NCI-H460 (cell line): Measurements from ENCODE around the gene CD8A. TPM values are rescaled to one million over a fixed set of nuclear protein-coding genes. Genes with fewer than 3 reads are reported as not detected.

Experiments used
- DNase-seq: peaks from one replicate; pipeline ENCODE4 v3.0.0-alpha.2; 2016; ENCODE audit warnings: low read depth; ENCODE audit errors: extremely low read depth
- total RNA-seq: library from RNA; depleted of rRNA; stranded (reverse); fragments of >200 nt; shearing (Covaris generic); gene quantifications from 2 replicates; pipeline ENCODE4 v1.2.3, GENCODE V29; 2014

The CD8A gene
- total RNA-seq, 1 experiment from 2014 or later: 0.12 TPM

GRCh38 chr2:86781363-86781762 lies 9.3 kb downstream of the CD8A start:
- no peak for DNase-seq

GRCh38 chr2:86779971-86780370 lies 10.7 kb downstream of the CD8A start:
- DNase-seq: no peak

DNA sequence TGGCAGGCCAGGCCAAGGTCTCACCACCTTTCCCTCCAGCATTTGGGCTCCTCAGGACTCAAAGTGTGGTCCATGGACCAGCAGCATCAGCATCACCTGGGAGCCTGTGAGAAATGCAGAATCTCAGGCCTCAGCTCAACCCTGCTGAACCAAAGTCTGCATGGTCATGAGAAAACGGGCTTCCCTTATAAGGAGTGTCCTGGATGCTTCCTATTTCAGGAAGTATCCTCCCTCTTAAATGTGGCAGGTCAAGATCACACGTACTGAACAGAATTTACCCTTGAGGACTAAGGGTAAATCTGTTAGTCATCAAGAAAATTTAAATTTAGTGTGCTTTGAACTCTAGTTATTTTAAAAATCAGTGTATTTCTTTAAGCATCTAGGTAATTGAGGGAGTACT lies 11.8 kb downstream of the CD8A start:
- DNase-seq: no peak

DNA sequence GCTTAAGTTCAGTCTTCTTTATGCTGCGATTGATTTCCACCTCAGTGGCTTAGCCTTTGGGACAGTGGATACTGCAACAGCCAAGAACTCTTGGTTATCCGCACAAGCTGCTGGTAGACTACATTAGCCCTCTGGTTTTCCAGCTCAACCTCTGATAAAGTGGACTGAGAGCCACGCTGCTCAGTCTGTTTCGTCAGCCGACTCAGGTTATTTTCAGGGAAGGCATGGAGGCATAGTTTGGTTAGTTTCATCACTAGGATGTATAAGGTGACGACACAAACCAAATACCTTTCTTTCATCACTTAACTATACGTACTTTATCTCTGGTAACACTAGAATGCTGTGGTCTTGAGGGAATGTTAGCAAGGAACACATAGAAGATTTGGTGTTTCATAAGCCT lies 14.2 kb downstream of the CD8A start:
- no peak for DNase-seq

DNA sequence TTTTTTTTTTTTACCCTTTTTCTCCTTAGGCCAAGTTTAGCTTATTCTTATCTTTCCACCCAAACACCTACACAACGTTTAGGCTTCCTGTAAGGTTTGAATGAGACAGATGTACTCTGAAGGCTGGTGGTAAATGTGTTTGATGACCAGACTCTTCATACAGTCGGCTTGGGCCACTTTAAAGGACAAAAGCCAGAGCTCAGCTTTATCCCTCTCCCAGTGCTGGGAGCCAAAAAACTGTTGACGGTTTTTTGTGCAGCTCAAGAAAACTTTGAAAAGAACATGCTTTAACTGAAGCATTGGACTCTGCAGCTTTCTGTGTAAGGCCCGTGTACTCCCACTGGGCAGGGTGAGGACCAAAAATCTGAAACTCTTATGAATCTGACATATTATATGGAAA lies 15.4 kb downstream of the CD8A start:
- no peak for DNase-seq

DNA sequence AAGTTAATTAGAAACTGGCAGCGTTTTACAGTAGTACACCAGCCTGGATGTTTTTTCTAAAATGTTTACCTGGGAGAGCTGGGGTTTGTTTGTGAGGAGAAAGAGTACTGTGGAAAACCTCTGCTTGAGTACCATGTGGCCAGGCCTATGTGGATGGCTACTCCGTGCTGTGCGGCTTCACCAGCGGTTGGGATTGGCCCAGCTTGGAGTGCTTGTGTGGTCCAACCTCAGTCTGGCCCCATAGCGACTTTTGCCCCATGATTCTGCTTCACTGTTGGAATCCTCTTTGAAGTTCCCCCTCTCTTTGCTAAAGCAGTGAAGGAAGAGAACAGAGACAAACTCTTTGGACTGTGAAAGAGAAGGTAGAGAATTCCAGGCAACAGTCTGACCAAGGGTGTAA lies 15.9 kb downstream of the CD8A start:
- DNase-seq: no peak

- no peak for DNase-seq
These were observed 18.1 kb downstream of the CD8A start for GRCh38 chr2:86772611-86773010.

DNA sequence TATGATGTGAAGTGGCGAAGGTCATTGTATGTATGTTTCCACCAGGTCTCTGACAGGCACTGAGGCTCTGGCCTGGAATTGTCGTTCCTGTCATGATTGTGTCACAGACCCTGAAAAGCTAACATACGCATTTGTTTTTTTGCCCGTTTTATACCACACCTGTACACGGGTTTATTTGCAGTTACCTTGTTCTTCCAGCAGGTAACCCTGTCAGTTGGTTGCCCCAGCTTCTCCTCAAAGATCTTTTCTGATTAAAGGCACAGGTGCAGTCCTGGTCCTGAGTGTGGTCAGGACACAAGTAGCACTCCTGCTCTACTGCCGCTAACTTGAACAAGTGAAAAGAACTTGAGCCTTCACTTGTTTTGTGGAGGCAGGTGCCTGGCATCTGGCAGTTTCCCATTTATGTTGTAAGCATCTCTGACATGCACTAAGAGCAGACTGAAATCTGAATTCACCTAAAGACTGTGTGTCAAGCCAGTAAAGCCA lies 19.9 kb downstream of the CD8A start:
- DNase-seq: no peak

DNA sequence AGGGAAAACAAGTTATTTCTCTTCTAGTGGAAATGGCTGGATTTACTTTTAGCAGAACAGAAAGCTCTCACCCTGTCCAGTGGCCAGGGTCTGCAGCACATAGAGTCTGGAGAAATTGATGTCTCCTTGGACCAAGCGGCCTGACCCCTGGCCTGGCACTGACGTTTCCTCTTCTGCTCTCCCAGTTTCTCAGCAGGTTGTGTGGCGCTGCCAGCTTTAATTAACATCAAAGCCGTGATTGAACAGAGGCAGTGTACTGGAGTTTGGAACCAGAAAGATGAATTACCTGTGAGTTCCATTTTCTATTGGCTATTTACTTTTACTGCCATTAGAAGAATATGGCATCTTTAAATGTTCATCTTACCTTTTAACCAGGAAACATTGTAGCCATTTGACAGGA lies 20.9 kb downstream of the CD8A start:
- DNase-seq: no peak

DNA sequence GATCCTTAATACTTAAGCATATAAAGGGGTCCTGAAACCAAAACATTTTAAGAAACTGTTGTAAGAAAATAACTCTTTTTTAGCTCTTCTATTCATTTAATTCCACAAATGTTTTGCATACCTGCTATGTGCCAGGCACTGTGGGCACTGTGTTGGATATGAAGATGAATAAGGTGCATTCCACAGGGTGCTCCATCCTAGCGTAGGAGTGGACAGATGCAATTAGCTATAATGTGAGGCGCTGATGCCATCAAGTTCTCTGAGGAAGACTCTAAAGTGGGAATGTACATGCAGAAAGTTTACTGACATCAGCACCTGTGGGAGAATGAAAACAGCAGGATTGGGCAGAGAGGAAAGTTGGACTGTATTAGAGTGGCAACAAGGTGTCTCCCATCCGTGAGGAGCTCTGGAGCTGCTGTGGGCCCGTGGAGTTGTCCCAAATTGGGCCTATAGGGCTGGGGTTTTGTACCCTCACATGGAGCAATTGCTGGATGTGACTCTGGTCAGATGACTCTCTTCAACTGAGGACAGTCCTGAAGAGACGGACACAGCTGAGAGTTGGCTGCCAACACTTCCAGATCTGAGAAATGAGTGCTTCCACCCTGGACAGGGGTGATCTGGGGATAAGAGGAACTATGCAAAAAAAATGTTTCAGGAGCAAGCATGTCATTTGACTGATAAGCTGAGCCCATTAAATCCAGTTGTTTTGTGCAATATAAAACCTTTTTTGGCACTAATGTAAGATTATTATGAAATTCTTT lies 22.3 kb downstream of the CD8A start:
- no peak for DNase-seq

DNA sequence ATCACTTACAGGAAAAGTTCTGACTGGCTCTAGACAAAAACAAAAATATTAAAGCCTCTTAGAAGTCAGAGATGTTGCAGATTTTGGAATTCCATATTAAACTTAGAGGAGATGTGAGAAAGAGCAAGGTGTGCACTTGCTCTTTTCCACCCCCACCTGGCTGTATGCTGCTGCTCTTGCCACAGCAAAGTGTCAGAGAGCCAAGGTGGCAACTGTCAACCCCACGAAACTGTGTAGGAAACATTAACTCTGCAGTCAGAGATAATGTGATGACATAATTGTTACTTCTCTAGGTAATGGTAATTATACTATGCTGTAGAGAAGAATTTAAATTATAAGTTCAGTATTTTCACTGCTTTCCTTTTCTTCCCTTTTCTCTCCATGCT lies 25.4 kb downstream of the CD8A start:
- DNase-seq: no peak

GRCh38 chr2:86764661-86765309 lies 25.9 kb downstream of the CD8A start:
- peak; percentile 31 for DNase-seq

- DNase-seq: no peak
These were observed 30.3 kb downstream of the CD8A start for GRCh38 chr2:86760371-86760770.

DNA sequence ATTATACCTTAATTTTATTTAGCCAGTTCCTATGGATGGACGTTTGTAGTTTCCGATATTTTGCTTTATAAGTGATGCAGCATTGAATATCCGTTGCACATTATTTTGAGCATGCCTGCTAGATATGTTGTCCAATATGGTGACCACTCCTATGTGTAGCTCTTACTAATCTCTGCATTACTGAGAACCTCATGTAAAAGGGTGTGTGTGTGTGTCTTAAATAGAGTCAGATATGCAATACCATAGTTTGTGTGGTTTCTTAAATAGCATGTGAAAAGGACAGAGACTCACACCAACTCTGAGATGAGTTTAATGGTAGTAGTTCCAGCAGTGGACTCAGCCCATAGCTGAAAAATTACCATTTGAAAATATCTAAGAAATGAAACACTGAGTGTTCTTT lies 32.3 kb downstream of the CD8A start:
- DNase-seq: no peak

DNA sequence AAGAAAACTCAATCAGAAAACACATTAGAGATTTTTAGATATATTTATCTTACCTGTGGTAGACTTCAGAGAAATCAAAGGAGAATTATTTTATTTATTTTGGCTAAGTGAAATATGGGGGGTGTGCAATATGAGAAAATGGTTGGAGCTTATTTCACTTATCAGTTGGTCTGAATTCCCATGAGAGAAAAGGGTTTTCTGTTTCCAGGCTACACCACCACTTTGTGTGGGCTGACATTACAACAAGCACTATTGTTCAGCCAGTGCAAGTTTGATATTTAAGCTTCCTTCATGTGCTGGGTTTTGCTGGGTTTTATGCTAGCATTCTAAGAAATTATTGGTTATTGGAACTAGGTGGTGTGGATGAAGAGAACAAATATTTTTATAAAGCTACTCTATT lies 37.1 kb downstream of the CD8A start:
- DNase-seq: no peak

DNA sequence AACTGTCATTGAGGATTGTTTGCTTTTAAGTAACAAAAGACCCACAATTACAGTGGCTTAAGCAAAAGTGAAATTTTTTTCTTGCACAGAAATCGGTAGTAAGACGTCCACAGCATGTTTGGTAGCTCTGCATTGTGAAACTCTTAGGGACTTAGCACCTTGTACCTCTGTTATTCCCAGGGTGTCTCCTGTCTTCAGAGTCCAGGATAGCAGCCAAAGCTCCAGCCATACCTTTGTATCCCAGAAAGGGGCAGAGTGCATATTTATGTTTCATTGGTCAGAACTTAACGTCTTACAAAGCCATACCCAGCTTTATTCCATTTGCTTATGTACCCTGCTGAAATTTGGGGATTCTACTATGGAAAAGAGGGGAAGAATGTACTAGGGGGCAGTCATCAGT lies 37.8 kb downstream of the CD8A start:
- DNase-seq: no peak

- no peak for DNase-seq
These were observed 38.9 kb downstream of the CD8A start for GRCh38 chr2:86751778-86752177.

DNA sequence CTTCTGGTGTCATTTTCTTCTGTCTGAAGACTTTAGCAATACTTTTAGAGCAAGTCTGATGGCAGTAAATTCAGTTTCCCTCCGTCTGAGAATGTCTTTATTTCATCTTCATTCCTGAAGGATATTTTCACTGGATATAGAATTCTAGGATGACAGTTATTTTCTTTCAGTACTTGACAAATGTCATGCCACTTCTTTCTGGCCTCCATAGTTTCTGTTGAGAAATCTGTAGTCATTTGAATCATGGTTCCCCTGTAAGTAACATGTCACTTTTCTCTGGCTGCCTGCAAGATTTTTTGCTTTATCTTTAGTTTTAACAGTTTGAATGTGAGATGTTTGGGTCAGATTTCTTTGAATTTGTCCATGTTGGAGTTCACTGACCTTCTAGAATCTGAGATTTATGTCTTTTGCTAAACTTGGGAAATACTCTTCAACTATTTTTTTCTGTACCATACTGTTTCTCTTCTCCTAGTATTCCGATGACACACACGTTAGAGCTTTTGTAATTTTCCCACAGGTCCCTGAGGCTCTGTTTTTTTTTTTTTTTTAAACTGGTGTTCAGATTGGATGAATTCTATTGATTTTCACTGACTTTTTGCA lies 40.4 kb downstream of the CD8A start:
- DNase-seq: no peak

DNA sequence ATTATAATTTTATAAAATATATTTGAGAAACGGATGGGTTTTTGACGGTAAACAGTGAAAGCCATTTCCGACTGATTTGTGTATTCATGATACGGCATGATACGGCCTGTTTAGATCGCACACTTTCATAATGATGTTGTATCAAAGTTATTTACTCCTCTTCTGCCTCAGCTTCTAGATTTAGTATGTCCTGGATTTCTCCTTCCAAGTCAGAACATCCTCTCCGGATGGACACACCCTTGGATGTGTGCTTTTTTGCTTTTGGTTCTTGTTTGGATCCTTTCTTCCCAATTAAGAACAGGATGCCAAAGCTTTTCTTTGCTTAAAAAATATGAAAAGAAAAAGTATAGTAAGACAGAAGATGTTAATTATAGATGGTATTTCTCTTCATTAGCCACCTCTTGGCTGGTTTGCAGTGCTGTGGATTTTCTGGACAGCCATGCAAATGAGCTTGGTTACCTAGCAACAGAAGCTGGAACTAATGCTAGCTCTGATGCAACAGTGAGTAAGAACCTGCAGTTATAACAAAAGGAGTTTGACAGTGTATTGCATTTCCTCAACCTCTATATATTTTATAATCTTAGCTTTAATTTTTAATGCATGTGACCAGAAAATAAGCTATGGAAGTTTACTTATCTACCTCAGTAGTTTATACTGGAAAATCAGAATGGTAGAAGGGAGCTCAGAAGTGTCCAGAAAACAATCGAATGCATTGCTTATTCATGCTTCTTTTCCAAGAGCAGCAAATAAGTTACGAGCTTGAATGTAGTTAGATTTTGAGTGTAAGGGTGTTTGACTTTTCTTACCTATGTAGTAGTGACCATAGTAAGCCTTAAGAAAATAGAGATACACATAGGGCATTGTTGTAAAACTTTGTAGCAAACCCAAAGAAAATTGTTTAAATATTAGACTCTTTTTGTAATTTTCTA lies 42.7 kb downstream of the CD8A start:
- DNase-seq: peak; percentile 63

DNA sequence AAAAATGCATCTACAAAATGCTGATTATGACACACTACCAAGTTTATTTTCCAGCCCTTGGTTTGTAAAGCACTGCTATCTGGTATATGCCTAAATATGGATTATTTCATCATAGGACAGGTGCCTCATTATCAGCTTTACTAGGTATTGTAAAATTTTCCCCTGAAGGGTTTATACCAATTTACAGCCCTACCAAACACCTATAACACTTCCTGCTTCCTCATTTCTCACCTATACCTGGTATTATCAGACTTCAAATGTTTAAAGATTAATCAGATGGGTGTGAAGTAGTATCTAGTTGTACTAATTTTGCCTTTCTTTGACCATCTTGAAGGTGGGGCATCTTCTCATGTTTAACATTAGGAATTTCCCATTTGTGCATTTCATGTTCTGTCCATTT lies 43.8 kb downstream of the CD8A start:
- DNase-seq: no peak

GRCh38 chr2:86744152-86744551 lies 46.6 kb downstream of the CD8A start:
- DNase-seq: no peak
